ENCODE data around the gene CADM2.

GRCh38 chr3:85652360-85652759, 693.6 kb downstream of the CADM2 start:
- TF ChIP-seq, protein P1, sequence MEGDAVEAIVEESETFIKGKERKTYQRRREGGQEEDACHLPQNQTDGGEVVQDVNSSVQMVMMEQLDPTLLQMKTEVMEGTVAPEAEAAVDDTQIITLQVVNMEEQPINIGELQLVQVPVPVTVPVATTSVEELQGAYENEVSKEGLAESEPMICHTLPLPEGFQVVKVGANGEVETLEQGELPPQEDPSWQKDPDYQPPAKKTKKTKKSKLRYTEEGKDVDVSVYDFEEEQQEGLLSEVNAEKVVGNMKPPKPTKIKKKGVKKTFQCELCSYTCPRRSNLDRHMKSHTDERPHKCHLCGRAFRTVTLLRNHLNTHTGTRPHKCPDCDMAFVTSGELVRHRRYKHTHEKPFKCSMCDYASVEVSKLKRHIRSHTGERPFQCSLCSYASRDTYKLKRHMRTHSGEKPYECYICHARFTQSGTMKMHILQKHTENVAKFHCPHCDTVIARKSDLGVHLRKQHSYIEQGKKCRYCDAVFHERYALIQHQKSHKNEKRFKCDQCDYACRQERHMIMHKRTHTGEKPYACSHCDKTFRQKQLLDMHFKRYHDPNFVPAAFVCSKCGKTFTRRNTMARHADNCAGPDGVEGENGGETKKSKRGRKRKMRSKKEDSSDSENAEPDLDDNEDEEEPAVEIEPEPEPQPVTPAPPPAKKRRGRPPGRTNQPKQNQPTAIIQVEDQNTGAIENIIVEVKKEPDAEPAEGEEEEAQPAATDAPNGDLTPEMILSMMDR (IDR thresholded peaks at IDR 0.05; ENCODE audit: poor library complexity, severe bottlenecking): no peak
- TF ChIP-seq POLR2AphosphoS5 (IDR thresholded peaks at IDR 0.05) (no peak), SMC3 (conservative IDR thresholded peaks at IDR 0.05; ENCODE audit: poor library complexity) (no peak), EP300 (conservative IDR thresholded peaks at IDR 0.05; ENCODE audit: poor library complexity, severe bottlenecking) (no peak), REST (IDR thresholded peaks at IDR 0.05; ENCODE audit: borderline replicate concordance) (no peak), RAD21 (conservative IDR thresholded peaks at IDR 0.05) (no peak), EZH2 (IDR thresholded peaks at IDR 0.05; ENCODE audit: borderline replicate concordance, insufficient read depth, low read length, poor library complexity, severe bottlenecking) (no peak)

Measured in neural cell (in vitro differentiated cells).